ENCODE results near the gene PAK4.
"Not testable (repeated sequence)": the region's sequence is repeated elsewhere in the genome, so short reads cannot be mapped to it uniquely, and the experiment has no call there.

PAK4 gene

GRCh38 chr19:39085392-39085791 lies 40.2 kb upstream of the PAK4 start:
- Histone ChIP-seq H3K27ac (ENCODE audit: insufficient read depth, low read depth, low read length, poor library complexity, severe bottlenecking) (no peak overlapping the region), H3K27me3 (ENCODE audit: control insufficient read depth, insufficient read depth, low read length, poor library complexity, severe bottlenecking) (peaks cover 51% of the 10 kb centered on the region), H3K4me1 (ENCODE audit: control insufficient read depth, insufficient read depth, low read length) (no peaks in the 10 kb centered on the region), H3K9me3 (ENCODE audit: control insufficient read depth, low read length) (no peaks in the 10 kb centered on the region), H3K36me3 (ENCODE audit: control insufficient read depth, insufficient read depth, low read length) (no peaks in the 10 kb centered on the region), H3K4me3 (ENCODE audit: insufficient read depth, low read depth, low read length) (no peak overlapping the region)
- WGBS, 2 experiments: 84 to 85% methylated on average over 8 of the region's 8 CpGs

- H3K4me1 ChIP-seq (ENCODE audit: control insufficient read depth, insufficient read depth, low read length): no peaks in the 10 kb centered on the region
- no peak overlapping the region for H3K4me3 ChIP-seq (ENCODE audit: insufficient read depth, low read depth, low read length)
- no peaks in the 10 kb centered on the region for H3K9me3 ChIP-seq (ENCODE audit: control insufficient read depth, low read length)
- peaks cover 46% of the 10 kb centered on the region for H3K27me3 ChIP-seq (ENCODE audit: control insufficient read depth, insufficient read depth, low read length, poor library complexity, severe bottlenecking)
- H3K27ac ChIP-seq (ENCODE audit: insufficient read depth, low read depth, low read length, poor library complexity, severe bottlenecking): no peak overlapping the region
- H3K36me3 ChIP-seq (ENCODE audit: control insufficient read depth, insufficient read depth, low read length): no peaks in the 10 kb centered on the region
- 90 to 91% methylated on average over 3 of the region's 4 CpGs for WGBS, 2 experiments
These were observed 39.2 kb upstream of the PAK4 start for GRCh38 chr19:39086386-39086785.

GRCh38 chr19:39087907-39088686 lies 37.5 kb upstream of the PAK4 start:
- Histone ChIP-seq H3K27me3 (ENCODE audit: control insufficient read depth, insufficient read depth, low read length, poor library complexity, severe bottlenecking) (peaks cover 35% of the 10 kb centered on the region), H3K27ac (ENCODE audit: insufficient read depth, low read depth, low read length, poor library complexity, severe bottlenecking) (no peak overlapping the region), H3K9me3 (ENCODE audit: control insufficient read depth, low read length) (no peaks in the 10 kb centered on the region), H3K4me3 (ENCODE audit: insufficient read depth, low read depth, low read length) (no peak overlapping the region), H3K4me1 (ENCODE audit: control insufficient read depth, insufficient read depth, low read length) (no peaks in the 10 kb centered on the region), H3K36me3 (ENCODE audit: control insufficient read depth, insufficient read depth, low read length) (no peaks in the 10 kb centered on the region)
- 84 to 85% methylated on average over 8 of the region's 8 CpGs for WGBS, 2 experiments

GRCh38 chr19:39090016-39090415 lies 35.6 kb upstream of the PAK4 start:
- not testable (repeated sequence) for H3K9me3 ChIP-seq (ENCODE audit: control insufficient read depth, low read length); H3K27ac ChIP-seq (ENCODE audit: insufficient read depth, low read depth, low read length, poor library complexity, severe bottlenecking); H3K4me1 ChIP-seq (ENCODE audit: control insufficient read depth, insufficient read depth, low read length); H3K36me3 ChIP-seq (ENCODE audit: control insufficient read depth, insufficient read depth, low read length); H3K4me3 ChIP-seq (ENCODE audit: insufficient read depth, low read depth, low read length)
- WGBS, 2 experiments: 84 to 92% methylated on average over 7 to 8 of the region's 8 CpGs
- H3K27me3 ChIP-seq (ENCODE audit: control insufficient read depth, insufficient read depth, low read length, poor library complexity, severe bottlenecking): peaks cover 16% of the 10 kb centered on the region

- no peaks in the 10 kb centered on the region for H3K9me3 ChIP-seq (ENCODE audit: control insufficient read depth, low read length)
- 92 to 93% methylated on average over 4 of the region's 4 CpGs for WGBS, 2 experiments
- no peaks in the 10 kb centered on the region for H3K36me3 ChIP-seq (ENCODE audit: control insufficient read depth, insufficient read depth, low read length)
- no peaks in the 10 kb centered on the region for H3K4me1 ChIP-seq (ENCODE audit: control insufficient read depth, insufficient read depth, low read length)
- H3K27ac ChIP-seq (ENCODE audit: insufficient read depth, low read depth, low read length, poor library complexity, severe bottlenecking): no peak overlapping the region
- peaks cover 8% of the 10 kb centered on the region for H3K27me3 ChIP-seq (ENCODE audit: control insufficient read depth, insufficient read depth, low read length, poor library complexity, severe bottlenecking)
- H3K4me3 ChIP-seq (ENCODE audit: insufficient read depth, low read depth, low read length): no peak overlapping the region
These were observed 34.7 kb upstream of the PAK4 start for GRCh38 chr19:39090881-39091280.

GRCh38 chr19:39095799-39096540 lies 29.6 kb upstream of the PAK4 start:
- peaks cover 18% of the 10 kb centered on the region for H3K27me3 ChIP-seq (ENCODE audit: control insufficient read depth, insufficient read depth, low read length, poor library complexity, severe bottlenecking)
- not testable (repeated sequence) for H3K4me1 ChIP-seq (ENCODE audit: control insufficient read depth, insufficient read depth, low read length); H3K36me3 ChIP-seq (ENCODE audit: control insufficient read depth, insufficient read depth, low read length); H3K27ac ChIP-seq (ENCODE audit: insufficient read depth, low read depth, low read length, poor library complexity, severe bottlenecking); H3K4me3 ChIP-seq (ENCODE audit: insufficient read depth, low read depth, low read length); H3K9me3 ChIP-seq (ENCODE audit: control insufficient read depth, low read length)
- WGBS, 2 experiments: 73 to 79% methylated on average over 5 of the region's 5 CpGs

- Histone ChIP-seq H3K27ac (ENCODE audit: insufficient read depth, low read depth, low read length, poor library complexity, severe bottlenecking) (no peak overlapping the region), H3K36me3 (ENCODE audit: control insufficient read depth, insufficient read depth, low read length) (no peaks in the 10 kb centered on the region), H3K4me1 (ENCODE audit: control insufficient read depth, insufficient read depth, low read length) (no peaks in the 10 kb centered on the region), H3K4me3 (ENCODE audit: insufficient read depth, low read depth, low read length) (no peak overlapping the region), H3K27me3 (ENCODE audit: control insufficient read depth, insufficient read depth, low read length, poor library complexity, severe bottlenecking) (peaks cover 18% of the 10 kb centered on the region), H3K9me3 (ENCODE audit: control insufficient read depth, low read length) (no peaks in the 10 kb centered on the region)
- WGBS, 2 experiments: 75 to 77% methylated on average over 5 of the region's 5 CpGs
These were observed 28.3 kb upstream of the PAK4 start for GRCh38 chr19:39097299-39097698.

GRCh38 chr19:39097721-39098120 lies 27.9 kb upstream of the PAK4 start:
- H3K36me3 ChIP-seq (ENCODE audit: control insufficient read depth, insufficient read depth, low read length): no peaks in the 10 kb centered on the region
- 67 to 83% methylated on average over 1 of the region's 2 CpGs for WGBS, 2 experiments
- no peak overlapping the region for H3K27ac ChIP-seq (ENCODE audit: insufficient read depth, low read depth, low read length, poor library complexity, severe bottlenecking)
- no peaks in the 10 kb centered on the region for H3K4me1 ChIP-seq (ENCODE audit: control insufficient read depth, insufficient read depth, low read length)
- no peak overlapping the region for H3K4me3 ChIP-seq (ENCODE audit: insufficient read depth, low read depth, low read length)
- H3K9me3 ChIP-seq (ENCODE audit: control insufficient read depth, low read length): no peaks in the 10 kb centered on the region
- peaks cover 18% of the 10 kb centered on the region for H3K27me3 ChIP-seq (ENCODE audit: control insufficient read depth, insufficient read depth, low read length, poor library complexity, severe bottlenecking)

- 55 to 61% methylated on average over 53 of the region's 53 CpGs for WGBS, 2 experiments
- Histone ChIP-seq H3K4me3 (ENCODE audit: insufficient read depth, low read depth, low read length) (peak overlapping the region; percentile 19), H3K4me1 (ENCODE audit: control insufficient read depth, insufficient read depth, low read length) (no peaks in the 10 kb centered on the region), H3K36me3 (ENCODE audit: control insufficient read depth, insufficient read depth, low read length) (no peaks in the 10 kb centered on the region), H3K27ac (ENCODE audit: insufficient read depth, low read depth, low read length, poor library complexity, severe bottlenecking) (no peak overlapping the region), H3K9me3 (ENCODE audit: control insufficient read depth, low read length) (no peaks in the 10 kb centered on the region), H3K27me3 (ENCODE audit: control insufficient read depth, insufficient read depth, low read length, poor library complexity, severe bottlenecking) (peaks cover 18% of the 10 kb centered on the region)
These were observed 27.0 kb upstream of the PAK4 start for GRCh38 chr19:39098365-39099269.

- Histone ChIP-seq H3K4me1 (ENCODE audit: control insufficient read depth, insufficient read depth, low read length) (no peaks in the 10 kb centered on the region), H3K27me3 (ENCODE audit: control insufficient read depth, insufficient read depth, low read length, poor library complexity, severe bottlenecking) (peaks cover 18% of the 10 kb centered on the region), H3K27ac (ENCODE audit: insufficient read depth, low read depth, low read length, poor library complexity, severe bottlenecking) (no peak overlapping the region), H3K4me3 (ENCODE audit: insufficient read depth, low read depth, low read length) (peak overlapping the region; percentile 19), H3K9me3 (ENCODE audit: control insufficient read depth, low read length) (no peaks in the 10 kb centered on the region), H3K36me3 (ENCODE audit: control insufficient read depth, insufficient read depth, low read length) (no peaks in the 10 kb centered on the region)
- 69 to 74% methylated on average over 9 of the region's 9 CpGs for WGBS, 2 experiments
These were observed 26.2 kb upstream of the PAK4 start for GRCh38 chr19:39099341-39099740.
